Brain pericyte (primary cell): Measurements from ENCODE around the gene LRRC37B.
A peak's percentile ranks its signal among the peaks of the same experiment; 100 is the strongest.
"Not testable (repeated sequence)": the region's sequence is repeated elsewhere in the genome, so short reads cannot be mapped to it uniquely, and the experiment has no call there.

Experiments used
- DNase-seq: peaks from one replicate; pipeline ENCODE4 v3.0.0-alpha.2; 2012; ENCODE audit warnings: low read depth, low spot score

LRRC37B gene

GRCh38 chr17:32041306-32041875 lies 34.2 kb downstream of the LRRC37B start:
- DNase-seq: not testable (repeated sequence)

GRCh38 chr17:32042266-32042665 lies 35.1 kb downstream of the LRRC37B start:
- DNase-seq: not testable (repeated sequence)

- DNase-seq: not testable (repeated sequence)
Observed at GRCh38 chr17:32045611-32046010, 38.4 kb downstream of the LRRC37B start.

- not testable (repeated sequence) for DNase-seq
Observed at GRCh38 chr17:32047663-32048062, 40.5 kb downstream of the LRRC37B start.

- DNase-seq: not testable (repeated sequence)
Observed at GRCh38 chr17:32054985-32055384, 47.8 kb downstream of the LRRC37B start.

- DNase-seq: not testable (repeated sequence)
Observed at GRCh38 chr17:32055425-32055824, 48.2 kb downstream of the LRRC37B start.

- DNase-seq: not testable (repeated sequence)
Observed at GRCh38 chr17:32056500-32056899, 49.3 kb downstream of the LRRC37B start.

GRCh38 chr17:32057460-32058105 lies 50.4 kb downstream of the LRRC37B start:
- DNase-seq: not testable (repeated sequence)

- not testable (repeated sequence) for DNase-seq
Observed at GRCh38 chr17:32060695-32061094, 53.5 kb downstream of the LRRC37B start.

- DNase-seq: not testable (repeated sequence)
Observed at GRCh38 chr17:32061840-32062239, 54.7 kb downstream of the LRRC37B start.

- DNase-seq: not testable (repeated sequence)
Observed at GRCh38 chr17:32064091-32064490, 56.9 kb downstream of the LRRC37B start.

GRCh38 chr17:32066123-32066680 lies 59.0 kb downstream of the LRRC37B start:
- not testable (repeated sequence) for DNase-seq

- DNase-seq: not testable (repeated sequence)
Observed at GRCh38 chr17:32066863-32067642, 59.9 kb downstream of the LRRC37B start.

- not testable (repeated sequence) for DNase-seq
Observed at GRCh38 chr17:32069067-32069466, 61.9 kb downstream of the LRRC37B start.

- DNase-seq: not testable (repeated sequence)
Observed at GRCh38 chr17:32071961-32072360, 64.8 kb downstream of the LRRC37B start.

- DNase-seq: not testable (repeated sequence)
Observed at GRCh38 chr17:32073131-32073530, 65.9 kb downstream of the LRRC37B start.

GRCh38 chr17:32079753-32080152 lies 72.6 kb downstream of the LRRC37B start:
- DNase-seq: not testable (repeated sequence)

GRCh38 chr17:32083550-32083979 lies 76.4 kb downstream of the LRRC37B start:
- not testable (repeated sequence) for DNase-seq

- peak; percentile 29 for DNase-seq
Observed at GRCh38 chr17:32084003-32084941, 77.1 kb downstream of the LRRC37B start.

- not testable (repeated sequence) for DNase-seq
Observed at GRCh38 chr17:32084942-32085829, 78.0 kb downstream of the LRRC37B start.
